GM10847 (cell line): Measurements from ENCODE around the gene TCF19.

Experiments
- POLR2A ChIP-seq: IDR thresholded peaks from 2 replicates; pipeline ENCODE4 v1.6.1; 2011; ENCODE audit not compliant: insufficient read length; ENCODE audit errors: extremely low read depth

TCF19 gene

DNA sequence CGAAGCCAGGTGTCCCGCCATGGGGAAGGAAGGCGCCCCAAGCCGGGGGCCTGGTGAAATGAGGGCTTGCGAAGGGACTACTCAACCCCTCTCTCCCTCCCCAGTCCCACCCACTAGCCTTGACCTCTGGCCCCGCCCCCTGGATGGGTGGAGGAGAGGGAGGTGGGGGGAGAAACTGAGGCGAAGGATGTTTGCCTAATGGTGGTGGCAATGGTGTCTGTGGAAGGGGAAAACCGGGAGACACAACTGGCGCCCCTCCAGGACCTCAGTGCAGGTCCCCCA lies 12.2 kb downstream of the TCF19 start, which contains the start of gene POU5F1:
TSS of gene POU5F1 (minus strand) at position 83 of the 282 bp plus-strand sequence. CDS start at position 21, 62 bp downstream.
- no peak for TF ChIP-seq POLR2A

DNA sequence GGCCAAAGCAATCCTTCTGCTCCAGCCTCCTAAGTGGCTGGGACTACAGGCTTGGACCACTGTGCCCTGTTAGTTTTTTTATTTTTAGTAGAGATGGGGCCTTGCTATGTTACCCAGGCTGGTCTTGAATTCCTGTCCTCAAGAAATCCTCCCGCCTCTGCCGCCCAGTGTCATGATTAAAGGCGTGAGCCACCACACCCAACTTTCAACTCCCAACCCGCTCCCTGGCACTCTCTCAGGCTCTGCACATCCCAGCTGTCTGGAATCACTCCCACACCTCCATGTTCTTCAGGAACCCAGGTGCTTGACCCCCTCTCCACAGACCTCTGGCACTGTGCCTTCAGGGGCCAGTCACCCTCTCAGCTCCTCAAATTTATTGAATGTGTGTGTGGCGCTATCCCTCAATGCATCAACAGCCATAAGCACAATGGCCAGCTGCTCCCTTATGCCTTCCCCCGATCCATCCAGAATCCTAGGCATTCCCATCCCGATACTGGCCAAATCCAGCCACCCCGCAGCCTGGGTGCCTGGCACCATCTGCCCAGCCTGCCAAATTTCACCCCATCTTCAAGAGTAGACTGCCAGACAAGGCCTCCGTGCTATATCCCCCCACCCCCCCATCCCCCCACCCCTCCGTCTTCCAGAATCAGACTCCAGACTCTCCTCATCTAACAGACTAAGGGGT lies 12.7 kb downstream of the TCF19 start:
- no peak for TF ChIP-seq POLR2A

DNA sequence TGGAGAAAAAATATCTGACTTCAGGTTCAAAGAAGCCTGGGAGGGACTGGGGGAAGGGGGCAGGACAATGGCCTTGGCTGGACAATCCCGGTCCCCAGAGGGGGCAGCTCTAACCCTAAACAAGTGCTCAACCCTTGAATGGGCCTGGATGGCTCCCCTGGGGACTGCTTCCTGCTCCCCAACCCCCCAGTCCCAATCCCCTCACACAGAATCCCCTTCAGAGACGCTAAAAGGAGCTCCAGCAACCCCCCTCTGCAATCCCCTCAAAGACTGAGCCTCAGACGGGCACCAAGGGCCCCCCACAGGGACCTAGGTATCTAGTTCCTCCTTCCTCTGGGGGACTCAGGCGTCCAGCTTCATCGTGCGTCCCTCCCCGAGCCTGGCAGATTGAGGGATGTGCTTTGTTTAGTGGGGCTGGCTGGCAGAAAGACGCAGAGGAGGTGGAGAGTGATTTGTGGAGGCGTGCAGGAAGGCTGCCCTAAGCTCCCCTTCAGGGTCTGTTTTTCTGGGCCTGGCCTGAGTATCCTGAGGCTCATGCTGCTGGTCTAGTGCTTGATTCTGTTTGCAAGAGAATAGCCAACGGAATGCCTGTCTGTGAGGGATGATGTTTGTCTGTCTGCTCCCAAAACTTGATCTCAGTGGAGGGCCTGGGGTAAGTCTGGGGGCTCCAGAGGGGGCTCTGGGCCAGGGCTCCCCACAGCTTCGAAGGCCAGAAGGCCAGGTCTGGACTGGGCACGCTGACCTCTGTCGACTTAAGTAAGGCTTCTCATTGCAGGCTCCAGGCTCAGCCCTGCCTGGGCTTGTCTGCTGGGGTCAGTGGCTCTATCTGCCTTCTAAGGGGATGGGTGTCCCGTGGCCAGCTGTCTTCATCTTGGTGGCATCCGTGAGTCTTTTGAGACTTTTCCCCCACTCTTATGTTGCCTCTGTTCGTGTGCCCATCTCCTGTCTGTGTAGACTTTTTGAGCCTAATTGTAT lies 13.8 kb downstream of the TCF19 start:
- no peak for TF ChIP-seq POLR2A

DNA sequence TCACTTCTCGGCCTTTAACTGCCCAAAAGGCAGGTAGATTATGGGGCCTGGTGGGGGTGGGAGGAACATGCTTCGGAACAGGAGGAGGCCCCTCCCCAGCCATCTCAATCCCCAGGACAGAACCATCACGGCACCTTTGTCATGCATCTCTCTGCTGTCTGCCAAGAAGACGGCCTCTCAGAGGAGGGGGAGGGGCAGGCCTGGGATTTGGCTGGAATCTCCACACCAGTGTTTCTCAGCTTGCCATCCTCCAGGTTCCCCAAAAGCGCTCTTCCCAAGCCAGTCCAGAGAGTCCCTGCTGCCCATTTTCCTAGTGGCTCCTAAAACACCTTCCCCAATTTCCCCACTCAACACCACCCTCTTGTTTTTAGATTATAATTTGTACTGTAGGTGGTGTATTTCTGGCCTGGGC lies 14.6 kb downstream of the TCF19 start:
- TF ChIP-seq POLR2A, result no peak

DNA sequence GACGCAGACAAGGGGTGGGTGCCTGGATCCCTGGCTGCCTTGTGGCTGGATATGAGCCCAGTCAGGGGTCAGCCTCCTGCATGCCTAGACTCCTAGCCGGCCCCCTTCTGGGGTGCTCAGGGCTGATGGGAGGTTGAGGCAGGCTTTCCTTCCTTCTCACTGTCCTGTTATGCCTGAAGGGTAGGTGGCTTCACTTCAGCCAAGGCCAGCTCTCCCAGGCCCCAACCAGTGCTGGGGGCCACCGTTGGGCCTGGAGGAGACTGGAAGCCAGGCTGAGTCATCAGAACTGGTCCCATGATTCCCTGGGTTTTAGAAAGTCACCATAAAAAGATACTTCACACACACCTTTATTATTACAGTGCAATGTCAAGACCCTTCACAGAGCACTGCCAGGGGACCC lies 15.0 kb downstream of the TCF19 start:
- TF ChIP-seq POLR2A, result no peak

DNA sequence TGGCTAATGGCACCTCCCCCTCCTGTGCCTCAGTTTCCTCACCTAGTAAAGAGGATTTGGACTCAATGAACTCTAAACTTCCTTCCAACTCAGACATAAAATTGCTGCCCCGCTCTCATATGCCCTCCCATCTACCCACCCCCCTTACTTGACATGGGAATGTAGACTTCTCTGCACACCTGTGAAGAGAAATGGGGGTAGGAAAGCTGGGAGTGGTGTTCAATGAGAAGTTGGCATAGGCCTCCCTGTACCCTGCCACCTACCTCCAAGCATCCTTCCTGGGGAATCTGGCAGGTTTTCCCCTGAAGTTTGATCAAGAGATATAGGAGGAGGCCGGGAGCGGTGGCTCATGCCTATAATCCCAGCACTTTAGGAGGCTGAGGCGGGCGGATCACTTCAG lies 16.0 kb downstream of the TCF19 start:
- TF ChIP-seq POLR2A, result no peak

DNA sequence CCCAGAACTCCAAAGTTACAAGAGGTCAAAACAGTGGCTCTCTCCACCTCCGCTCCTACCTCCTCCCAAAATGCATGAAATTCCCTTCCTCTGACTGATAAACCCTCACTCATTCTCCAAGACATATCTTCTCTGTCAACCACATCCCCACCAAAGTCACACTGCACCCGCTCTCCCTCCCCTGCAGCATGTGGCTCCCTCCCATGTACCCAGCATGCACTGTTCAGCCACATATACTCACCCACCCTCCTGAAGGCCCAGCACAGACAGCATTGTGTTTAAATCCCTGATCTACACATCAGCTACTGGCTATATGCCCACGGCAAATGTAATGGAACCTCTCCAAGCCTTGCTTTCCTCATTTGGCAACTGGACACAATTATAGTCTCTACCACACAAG lies 17.6 kb downstream of the TCF19 start:
- no peak for TF ChIP-seq POLR2A

DNA sequence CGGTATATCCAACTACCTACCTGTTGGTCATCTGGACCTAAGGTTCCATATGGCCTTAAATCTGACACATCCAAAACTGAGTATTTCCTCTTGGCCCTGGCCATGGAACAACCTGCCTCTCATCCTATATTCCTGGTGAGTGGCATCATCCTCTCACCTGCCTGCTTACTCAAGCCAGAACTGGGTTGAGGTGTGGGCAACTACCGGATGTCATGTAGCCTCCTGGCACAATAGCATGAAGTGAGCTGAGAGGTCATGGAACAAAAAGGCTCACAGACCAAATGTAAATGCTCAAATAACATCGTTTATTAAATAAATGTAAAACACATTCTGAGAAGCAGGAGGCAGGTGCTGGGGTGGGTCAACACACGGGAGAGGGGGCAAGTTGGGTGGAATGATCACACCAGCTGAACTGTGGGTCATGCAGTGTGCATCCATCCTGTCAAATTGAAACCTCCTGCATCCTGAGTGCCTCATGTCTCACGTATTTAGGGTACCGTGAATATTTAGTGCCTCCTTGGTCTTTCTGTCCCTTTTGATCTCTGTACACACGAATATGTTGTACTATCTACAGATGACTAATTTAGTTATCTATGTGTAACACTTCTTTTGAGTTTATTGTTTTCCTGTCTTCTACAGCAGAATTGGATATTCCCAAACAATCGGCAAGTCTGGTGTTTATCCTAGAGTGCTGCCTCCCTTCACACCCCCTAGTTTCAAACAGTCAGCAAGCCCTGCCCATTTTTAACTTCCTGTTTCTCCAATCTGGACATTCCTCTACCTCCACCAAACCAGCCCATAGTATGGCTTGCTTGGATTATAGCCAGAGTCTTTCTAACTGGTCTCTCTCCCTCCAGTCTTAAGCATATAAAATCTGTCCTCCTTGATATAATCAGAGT lies 20.0 kb downstream of the TCF19 start:
- no peak for TF ChIP-seq POLR2A

DNA sequence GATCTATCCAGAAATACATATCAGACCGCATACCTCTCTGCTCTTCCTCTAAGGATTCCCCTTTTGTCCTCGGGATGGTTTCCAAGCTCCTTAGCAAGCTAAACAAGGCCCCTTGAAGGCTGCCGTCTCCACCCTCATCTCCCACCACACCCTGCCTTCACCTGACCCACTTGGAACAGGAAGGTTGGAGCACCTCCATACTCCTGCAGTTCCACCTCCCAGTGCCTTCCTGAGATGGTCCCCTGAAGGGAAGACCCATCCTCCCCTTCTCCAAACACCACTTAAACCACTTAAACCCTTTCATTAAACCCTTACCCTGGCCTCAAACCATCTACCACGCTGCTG lies 20.6 kb downstream of the TCF19 start:
- no peak for TF ChIP-seq POLR2A

DNA sequence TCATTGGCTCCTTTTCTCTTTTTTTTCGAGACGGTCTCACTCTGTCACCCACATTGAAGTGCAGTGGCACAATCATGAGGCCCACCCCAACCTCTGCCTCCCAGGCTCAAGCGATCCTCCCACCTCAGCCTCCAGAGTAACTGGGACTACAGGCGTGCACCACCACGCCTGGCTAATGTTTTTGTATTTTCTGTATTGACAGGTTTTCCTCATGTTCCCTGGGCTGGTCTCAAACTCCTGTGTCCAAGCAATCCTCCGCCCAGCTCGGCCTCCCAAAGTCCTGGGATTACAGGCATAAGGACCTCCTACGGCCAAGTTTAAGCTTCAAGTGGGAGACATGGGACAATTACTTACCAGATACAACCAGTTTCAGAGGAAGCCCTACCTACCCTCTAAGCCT lies 21.5 kb downstream of the TCF19 start:
- TF ChIP-seq POLR2A, result no peak

DNA sequence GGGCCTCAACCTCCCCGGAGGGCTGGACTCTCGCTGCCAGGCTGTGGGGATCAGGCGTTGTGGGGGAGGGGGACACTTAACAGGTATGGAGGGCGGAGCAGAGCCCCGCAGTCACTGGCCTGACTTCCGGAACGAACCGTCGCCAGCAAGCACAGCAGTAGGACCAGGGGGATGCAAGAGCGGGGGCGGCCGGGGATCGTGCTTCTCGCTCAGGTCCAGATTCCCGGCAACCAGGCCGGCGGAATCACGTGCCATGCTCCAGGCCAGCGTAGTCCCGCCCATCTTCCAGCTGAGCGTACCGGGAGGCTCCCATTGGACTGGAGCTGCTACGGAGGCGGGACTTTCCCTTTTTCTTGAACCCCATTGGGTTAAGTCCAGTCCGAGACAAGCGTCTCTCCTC lies 22.1 kb downstream of the TCF19 start:
- TF ChIP-seq POLR2A, result no peak

DNA sequence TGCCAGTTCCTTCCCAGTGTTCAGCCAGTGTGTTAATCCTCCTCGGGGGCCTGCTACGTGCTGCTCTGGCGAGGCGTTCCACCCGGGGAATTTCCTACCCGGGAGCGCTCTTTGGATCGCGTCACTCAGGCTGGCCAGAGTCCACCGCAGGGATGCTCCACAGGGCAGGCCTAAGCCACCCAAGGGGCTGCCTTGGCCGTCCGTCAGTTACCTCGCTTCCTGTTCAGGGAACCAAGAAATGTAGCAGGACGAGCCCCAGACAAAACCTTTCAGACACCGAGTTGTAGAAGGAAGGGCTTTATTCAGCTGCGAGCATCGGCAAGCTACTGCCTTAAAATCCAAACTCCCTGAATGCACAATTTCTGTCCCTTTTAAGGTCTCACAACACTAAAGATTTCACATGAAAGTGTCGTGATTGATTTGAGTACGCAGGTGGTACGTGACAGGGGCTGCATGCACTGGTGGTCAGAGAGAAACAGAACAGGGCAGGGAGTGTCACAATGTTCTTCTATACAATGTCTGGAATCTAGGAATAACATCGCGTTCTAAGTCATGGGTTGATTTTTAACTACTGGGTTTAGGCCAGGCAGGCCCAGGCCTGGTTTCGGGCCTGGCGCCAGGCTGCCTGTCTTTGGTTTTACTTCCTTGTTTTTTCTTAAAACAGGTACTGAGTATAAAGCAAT lies 27.8 kb downstream of the TCF19 start:
- TF ChIP-seq POLR2A, result no peak

DNA sequence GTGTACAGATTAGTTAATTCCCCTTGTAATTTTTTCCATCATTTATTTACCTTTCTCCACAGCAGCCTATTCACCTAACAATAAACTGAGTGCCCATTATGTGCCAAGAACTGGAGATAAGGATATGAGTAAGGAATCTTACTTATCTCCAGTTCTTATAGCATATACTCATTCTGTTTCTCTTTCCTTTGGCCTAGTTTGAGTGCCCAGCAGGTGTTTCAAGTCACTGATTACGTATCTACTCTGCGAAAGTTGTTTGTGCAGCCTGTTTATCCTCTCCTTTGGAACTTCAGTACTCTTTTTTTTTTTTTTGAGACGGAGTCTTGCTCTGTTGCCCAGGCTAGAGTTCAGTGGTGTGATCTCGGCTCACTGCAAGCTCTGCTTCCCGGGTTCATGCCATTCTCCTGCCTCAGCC lies 29.4 kb downstream of the TCF19 start:
- no peak for TF ChIP-seq POLR2A

DNA sequence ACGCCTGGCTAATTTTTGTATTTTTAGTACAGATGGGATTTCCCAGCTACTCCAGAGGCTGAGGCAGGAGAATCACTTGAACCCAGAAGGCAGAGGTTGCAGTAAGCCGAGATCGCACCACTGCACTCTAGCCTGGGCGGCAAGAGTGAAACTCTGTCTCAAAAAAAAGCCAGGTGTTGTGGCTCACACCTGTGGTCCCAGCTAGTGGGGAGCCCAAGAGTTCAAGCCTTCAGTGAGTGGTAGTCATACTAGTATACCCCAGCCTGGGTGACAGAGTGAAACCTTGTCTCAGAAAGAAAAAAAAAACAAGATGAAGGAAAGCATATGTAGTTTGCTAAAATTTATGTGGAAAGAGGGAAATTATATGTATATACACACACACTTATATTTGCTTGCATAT lies 32.1 kb downstream of the TCF19 start:
- TF ChIP-seq POLR2A, result no peak

DNA sequence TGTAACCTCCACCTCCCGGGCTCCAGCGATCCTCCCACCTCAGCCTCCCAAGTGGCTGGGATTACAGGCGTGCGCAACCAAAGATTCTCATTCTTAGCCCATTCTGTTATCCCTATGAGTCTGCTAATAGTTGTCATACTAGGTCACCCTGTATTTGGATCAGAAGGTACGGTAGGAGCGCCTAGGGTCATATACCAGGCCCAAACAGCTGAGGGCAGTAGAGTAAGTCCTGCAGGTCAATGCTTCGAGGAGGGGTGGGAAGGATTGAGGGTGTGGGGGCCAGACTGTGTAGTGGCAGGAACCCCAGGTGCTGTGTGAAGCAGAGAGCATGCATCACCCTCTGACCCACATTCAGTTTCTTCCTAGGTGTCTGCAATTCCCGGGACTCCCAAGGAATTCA lies 34.8 kb downstream of the TCF19 start:
- TF ChIP-seq POLR2A, result no peak
